KBM-7 (cell line): ENCODE results near the gene IER5L.
"Not testable (repeated sequence)": the region's sequence is repeated elsewhere in the genome, so short reads cannot be mapped to it uniquely, and the experiment has no call there.

ENCODE experiments used
- DNase-seq: peaks from one replicate; pipeline ENCODE4 v3.0.0-alpha.2; 2015
- in situ Hi-C: fragments of 300-500 bp; cut with MboI; formaldehyde crosslinking; loops from 2 replicates; pipeline ENCODE4 v1.14.3; 2020; ENCODE audit warnings: low sequenced_read_pairs, low pct_unique_long_range_greater_than_20kb, mixed read lengths

IER5L gene

GRCh38 chr9:129130791-129131190 lies 47.3 kb downstream of the IER5L start:
- in situ Hi-C loops, result loop anchor here (10.0 to 25.0 kb wide), 2 partner anchors 484 to 657 kb away; no protein-coding TSS in a partner anchor
- no peak for DNase-seq

GRCh38 chr9:129130271-129130670 lies 47.8 kb downstream of the IER5L start:
- DNase-seq, result not testable (repeated sequence)
- in situ Hi-C loops, result loop anchor here (10.0 to 25.0 kb wide), 2 partner anchors 485 to 657 kb away; no protein-coding TSS in a partner anchor

- no peak for DNase-seq
- in situ Hi-C loops, result loop anchor here (25.0 kb wide), 1 partner anchor 659 kb away; no protein-coding TSS in a partner anchor
These were observed 49.4 kb downstream of the IER5L start for GRCh38 chr9:129128689-129129088.

- in situ Hi-C loops, result loop anchor here (25.0 kb wide), 1 partner anchor 660 kb away; no protein-coding TSS in a partner anchor
- DNase-seq, result no peak
These were observed 51.1 kb downstream of the IER5L start for GRCh38 chr9:129126749-129127618.
